ENCODE results near the gene ZNF837.

GRCh38 chr19:58385313-58385890, 4.6 kb upstream of the ZNF837 start:
- TF ChIP-seq CTCF (conservative IDR thresholded peaks at IDR 0.05) (no peak), EZH2 (IDR thresholded peaks at IDR 0.05; ENCODE audit: low read depth) (no peak)

All from PC-9 (cell line).